BJ (cell line): ENCODE measurements around the gene CNTN2. TPM values are rescaled to one million over a fixed set of nuclear protein-coding genes. Genes with fewer than 3 reads are reported as not detected.

Experiments used
- CTCF ChIA-PET: fragments of 350-600 bp; formaldehyde crosslinking; extraction: SDS; loops from one replicate; lab custom pipeline; 2021; ENCODE audit warnings: antibody characterized with exemption, inconsistent platforms; lab: Yijun Ruan, JAX
- POLR2A ChIA-PET: fragments of 300-600 bp; sonication (Branson Sonifier 250); formaldehyde crosslinking; extraction: SDS; loops from one replicate; lab custom pipeline; 2021; ENCODE audit warnings: antibody characterized with exemption; lab: Charles Lee
- DNase-seq: peaks from one replicate; pipeline ENCODE4 v3.0.0-alpha.2; 2011; ENCODE audit warnings: low read depth
- H3K27me3 ChIP-seq: 2 replicates; pipeline ENCODE4 v1.6.0; 2011; ENCODE audit warnings: low read length; ENCODE audit not compliant: control insufficient read depth, insufficient read depth
- H3K36me3 ChIP-seq: 2 replicates; pipeline ENCODE4 v1.5.1; 2011; ENCODE audit warnings: low read length; ENCODE audit not compliant: control insufficient read depth, insufficient read depth
- H3K4me3 ChIP-seq: 2 replicates; pipeline ENCODE4 v1.5.1; 2011; ENCODE audit warnings: low read depth, mild to moderate bottlenecking, control low read depth, low read length
- CTCF ChIP-seq: IDR thresholded peaks from 2 replicates; pipeline ENCODE4 v1.5.1; 2011; ENCODE audit warnings: low read depth, mild to moderate bottlenecking, control low read depth, inconsistent platforms, low read length, moderate library complexity; ENCODE audit not compliant: insufficient read depth
- polyA plus RNA-seq: library from polyadenylated mRNA; depleted of rRNA; stranded (reverse); fragments of >200 nt; gene quantifications from 2 replicates; pipeline ENCODE4 v1.2.3, GENCODE V29; 2011

The CNTN2 gene
- polyA plus RNA-seq, 1 experiment = not detected

- Histone ChIP-seq H3K4me3 (no peak within 1 kb of the TSS), H3K36me3 (peaks cover 1% of the 10 kb centered on the region; the same call in 1 of the 2 replicates), H3K27me3 (no peaks in the 10 kb centered on the region)
- DNase-seq = no peak
- TF ChIP-seq CTCF = no peak
- ChIA-PET POLR2A (no interaction called here), CTCF (no interaction called here)
Observed at GRCh38 chr1:205084360-205084759, 41.3 kb downstream of the CNTN2 start, which contains the start of gene TMEM81. Gene TMEM81 (minus strand): TSS chr1:205084460. CDS start chr1:205084320, 140 bp downstream.

- no peaks in the 10 kb centered on the region for H3K27me3 ChIP-seq
- no peak for DNase-seq
- TF ChIP-seq CTCF = no peak
- ChIA-PET POLR2A (no interaction called here), CTCF (interaction anchor here (0.8 to 3.1 kb wide), 4 partner anchors 9 to 168 kb away, joined by 3 to 10 read pairs (median 6); no protein-coding TSS in a partner anchor)
- H3K4me3 ChIP-seq = no peak overlapping the region
- H3K36me3 ChIP-seq = peaks cover 1% of the 10 kb centered on the region
Observed at GRCh38 chr1:205088341-205088740, 45.3 kb downstream of the CNTN2 start.

GRCh38 chr1:205091043-205091740 lies 48.2 kb downstream of the CNTN2 start:
- Histone ChIP-seq H3K36me3 (peaks cover 6% of the 10 kb centered on the region), H3K27me3 (no peaks in the 10 kb centered on the region), H3K4me3 (no peak overlapping the region)
- ChIA-PET CTCF (interaction anchor here (1.2 to 2.1 kb wide), 3 partner anchors 15 to 165 kb away, joined by 3 to 5 read pairs (median 4); no protein-coding TSS in a partner anchor), POLR2A (no interaction called here)
- no peak for DNase-seq
- no peak for TF ChIP-seq CTCF

GRCh38 chr1:205095422-205095821 lies 52.4 kb downstream of the CNTN2 start:
- peaks cover 11% of the 10 kb centered on the region for H3K36me3 ChIP-seq
- TF ChIP-seq CTCF = no peak
- POLR2A ChIA-PET = no interaction called here

GRCh38 chr1:205098242-205098641 lies 55.2 kb downstream of the CNTN2 start:
- TF ChIP-seq CTCF = no peak
- ChIA-PET CTCF (interaction anchor here (1.7 to 2.3 kb wide), 2 partner anchors 10 to 36 kb away, joined by 6 to 7 read pairs; no protein-coding TSS in a partner anchor), POLR2A (no interaction called here)
- no peak for DNase-seq
- no peaks in the 10 kb centered on the region for H3K27me3 ChIP-seq
- no peak overlapping the region for H3K4me3 ChIP-seq
- peaks cover 13% of the 10 kb centered on the region for H3K36me3 ChIP-seq

More at GRCh38 chr1:205095422-205095821, 52.4 kb downstream of the CNTN2 start:
- CTCF ChIA-PET = interaction anchor here (1.2 to 1.5 kb wide), 2 partner anchors 34 to 161 kb away, joined by 4 read pairs; no protein-coding TSS in a partner anchor
- H3K27me3 ChIP-seq = no peaks in the 10 kb centered on the region
- H3K4me3 ChIP-seq = no peak overlapping the region
- DNase-seq = no peak
